B cell (primary cell): Measurements from ENCODE around the gene ADRA2C. TPM values are rescaled to one million over a fixed set of nuclear protein-coding genes. Genes with fewer than 3 reads are reported as not detected.

Experiments used
- ATAC-seq: fragments of 200-7000 bp; cut with Tn5 transposase; one replicate; pipeline ENCODE4 v1.10.0; 2021; ENCODE audit warnings: low read depth, mild to moderate bottlenecking, moderate number of reproducible peaks, moderate library complexity
- CTCF ChIA-PET: fragments of 350-600 bp; sonication (Branson Sonifier 250); formaldehyde crosslinking; loops from one replicate; lab custom pipeline; 2021; ENCODE audit warnings: antibody characterized with exemption, inconsistent platforms; lab: Charles Lee
- POLR2A ChIA-PET: fragments of 350-600 bp; sonication (Branson Sonifier 250); formaldehyde crosslinking; loops from one replicate; lab custom pipeline; 2021; ENCODE audit warnings: antibody characterized with exemption; lab: Charles Lee
- DNase-seq: peaks from one replicate; pipeline ENCODE4 v3.0.0; 2013
- H2AFZ ChIP-seq: 2 replicates; pipeline ENCODE4 v1.6.1; 2012; ENCODE audit warnings: mild to moderate bottlenecking, low read depth, low read length; ENCODE audit not compliant: insufficient read depth, poor library complexity, severe bottlenecking
- H3K27ac ChIP-seq, 2 donors: 1 replicate in 1 of 2; 2 replicates in 1 of 2; pipeline ENCODE4 v1.5.1; 2012 to 2013; ENCODE audit warnings: low read length in 2 of 2, mild to moderate bottlenecking in 2 of 2, moderate library complexity in 1 of 2
- H3K27me3 ChIP-seq, 4 experiments: fragments of 200-600 bp in 1 of 4; sonication (generic) in 1 of 4; replicated peaks in 1 of 4; 1 replicate in 2 of 4; 2 replicates in 2 of 4; pipeline versions ENCODE4 v1.6.1 to v1.7.0; 2013 to 2016; ENCODE audit warnings: low read length in 3 of 4, mild to moderate bottlenecking in 2 of 4, mixed read lengths in 1 of 4, moderate library complexity in 1 of 4; ENCODE audit not compliant: insufficient read depth in 4 of 4, control insufficient read depth in 3 of 4; ENCODE audit errors: control extremely low read depth in 1 of 4
- H3K36me3 ChIP-seq, 2 experiments: replicated peaks in 1 of 2; 1 replicate in 1 of 2; 2 replicates in 1 of 2; pipeline versions ENCODE4 v1.6.1 to v1.7.1; 2013; ENCODE audit warnings: low read length in 1 of 2; ENCODE audit not compliant: insufficient read depth in 2 of 2, control insufficient read depth in 1 of 2; ENCODE audit errors: control extremely low read depth in 1 of 2, extremely low read depth in 1 of 2
- H3K4me1 ChIP-seq, 2 donors: fragments of 200-600 bp in 1 of 2; sonication (generic) in 1 of 2; 1 replicate in 1 of 2; 2 replicates in 1 of 2; pipeline versions ENCODE4 v1.5.1 to v1.6.1; 2013 to 2017; ENCODE audit warnings: low read length in 2 of 2; ENCODE audit not compliant: control insufficient read depth in 2 of 2, insufficient read depth in 2 of 2
- H3K4me2 ChIP-seq: replicated peaks from 2 replicates; pipeline ENCODE3; 2012; ENCODE audit warnings: mild to moderate bottlenecking, low read depth, low read length; ENCODE audit not compliant: poor library complexity, severe bottlenecking
- H3K4me3 ChIP-seq, 5 experiments: fragments of 200-600 bp in 1 of 5; sonication (generic) in 1 of 5; 1 replicate in 3 of 5; 2 replicates in 2 of 5; pipeline versions ENCODE4 v1.5.1 to v1.7.0; 2011 to 2016; ENCODE audit warnings: low read length in 4 of 5, mild to moderate bottlenecking in 4 of 5, low read depth in 2 of 5, control low read depth in 1 of 5, moderate library complexity in 1 of 5; ENCODE audit not compliant: insufficient read depth in 1 of 5; ENCODE audit errors: control extremely low read depth in 1 of 5, extremely low read depth in 1 of 5
- H3K79me2 ChIP-seq: fragments of 200-600 bp; sonication (generic); one replicate; pipeline ENCODE4 v1.6.0; 2016; ENCODE audit warnings: low read length; ENCODE audit not compliant: control insufficient read depth, insufficient read depth
- H3K9ac ChIP-seq: fragments of 200-600 bp; sonication (generic); 2 replicates; pipeline ENCODE4 v1.6.1; 2017; ENCODE audit warnings: mild to moderate bottlenecking, low read length, moderate library complexity
- H3K9me3 ChIP-seq, 3 donors: one replicate each; pipeline versions ENCODE4 v1.6.1 to v1.7.1; 2013; ENCODE audit warnings: low read length in 2 of 3; ENCODE audit not compliant: control insufficient read depth in 2 of 3, insufficient read depth in 1 of 3; ENCODE audit errors: control extremely low read depth in 1 of 3
- H4K20me1 ChIP-seq: 2 replicates; pipeline ENCODE4 v1.6.0; 2012; ENCODE audit warnings: mild to moderate bottlenecking, low read length; ENCODE audit not compliant: insufficient read depth, control insufficient read depth, poor library complexity, severe bottlenecking
- H3K27ac Mint-ChIP-seq: one replicate; pipeline ENCODE4 v1.8.0; 2021; ENCODE audit warnings: mixed read lengths
- H3K27me3 Mint-ChIP-seq: one replicate; pipeline ENCODE4 v1.8.0; 2021; ENCODE audit warnings: mixed read lengths
- H3K4me1 Mint-ChIP-seq: one replicate; pipeline ENCODE4 v1.8.0; 2021; ENCODE audit warnings: mixed read lengths
- H3K4me3 Mint-ChIP-seq: one replicate; pipeline ENCODE4 v1.8.0; 2021; ENCODE audit warnings: mixed read lengths
- H3K9me3 Mint-ChIP-seq: one replicate; pipeline ENCODE4 v1.8.0; 2022; ENCODE audit warnings: mixed read lengths; ENCODE audit not compliant: insufficient read depth
- CTCF ChIP-seq: fragments of 200-600 bp; IDR thresholded peaks from one replicate; pipeline ENCODE4 v1.8.0; 2022; ENCODE audit warnings: antibody characterized with exemption, mild to moderate bottlenecking
- EZH2 ChIP-seq: IDR thresholded peaks from 2 replicates; pipeline ENCODE4 v1.6.1; 2012; ENCODE audit warnings: borderline replicate concordance, low read depth, mild to moderate bottlenecking, moderate library complexity, low read length; ENCODE audit not compliant: insufficient read depth, poor library complexity, severe bottlenecking
- WGBS: methylation state at CpG from one replicate; pipeline ENCODE4 v1.1.5; 2013; ENCODE audit warnings: missing lambda C conversion rate; ENCODE audit not compliant: insufficient coverage; 5-methylcytosine and 5-hydroxymethylcytosine counted together
- intact Hi-C: fragments of 100-400 bp; cut with micrococcal nuclease; formaldehyde crosslinking; loops from one replicate; pipeline ENCODE4 v1.10.0; 2022
- polyA plus RNA-seq: library from polyadenylated mRNA; depleted of rRNA; stranded (reverse); fragments of >200 nt; gene quantifications from 2 replicates; pipeline ENCODE4 v1.2.3, GENCODE V29; 2012
- total RNA-seq, 2 donors: library from RNA; stranded (reverse); fragments of 120-200 nt in 1 of 2; gene quantifications; 1 replicate in 1 of 2; 2 replicates in 1 of 2; pipeline versions ENCODE4 v1.2.3 to v1.2.4, GENCODE V29; 2013 to 2022

The ADRA2C gene
- total and polyA plus RNA-seq, 2 donors (not counting 1 experiment from before 2014, with no cell fraction given): not detected

- H3K9ac ChIP-seq: no peak overlapping the region
- H3K27me3 ChIP-seq: peaks cover 0 to 7% (median 2%) of the 10 kb centered on the region in 4 experiments
- Mint-ChIP-seq H3K4me1 (peaks cover 3% of the 10 kb centered on the region), H3K27ac (no peak overlapping the region), H3K27me3 (peaks cover 54% of the 10 kb centered on the region), H3K4me3 (no peak overlapping the region), H3K9me3 (no peaks in the 10 kb centered on the region)
- CTCF ChIA-PET: no interaction called here
- WGBS: 85% methylated on average over 14 of the region's 23 CpGs
- no peaks in the 10 kb centered on the region for H3K79me2 ChIP-seq
- peaks cover 0 to 26% (median 0%) of the 10 kb centered on the region in 3 donors for H3K9me3 ChIP-seq
- no peak overlapping the region for H3K4me3 ChIP-seq
- intact Hi-C loops: no loop called here
- no peaks in the 10 kb centered on the region for H3K4me1 ChIP-seq
- H3K36me3 ChIP-seq: no peaks in the 10 kb centered on the region
- no peak overlapping the region for H2AFZ ChIP-seq
- POLR2A ChIA-PET: no interaction called here
- H4K20me1 ChIP-seq: no peaks in the 10 kb centered on the region
- DNase-seq: no peak
- no peak for TF ChIP-seq EZH2
- no peak for TF ChIP-seq CTCF
- ATAC-seq: no peak
- H3K4me2 ChIP-seq: no peak overlapping the region
- no peak overlapping the region for H3K27ac ChIP-seq
Measured at GRCh38 chr4:3746701-3747580, 19.2 kb upstream of the ADRA2C start.

- Histone ChIP-seq H3K4me3 (no peak overlapping the region), H2AFZ (no peak overlapping the region), H3K4me1 (no peaks in the 10 kb centered on the region), H3K9ac (no peak overlapping the region), H3K4me2 (no peak overlapping the region), H3K9me3 (peaks cover 0 to 20% (median 0%) of the 10 kb centered on the region in 3 donors), H3K79me2 (no peaks in the 10 kb centered on the region), H4K20me1 (no peaks in the 10 kb centered on the region), H3K36me3 (no peaks in the 10 kb centered on the region), H3K27me3 (peaks cover 0 to 3% (median 2%) of the 10 kb centered on the region in 4 experiments), H3K27ac (no peak overlapping the region)
- ChIA-PET CTCF (no interaction called here), POLR2A (no interaction called here)
- Mint-ChIP-seq H3K4me3 (no peak overlapping the region), H3K4me1 (peaks cover 3% of the 10 kb centered on the region), H3K27ac (no peak overlapping the region), H3K9me3 (no peaks in the 10 kb centered on the region), H3K27me3 (peaks cover 48% of the 10 kb centered on the region)
- intact Hi-C loops: no loop called here
- DNase-seq (no peak), ATAC-seq (no peak)
- TF ChIP-seq CTCF: no peak
- no peak for TF ChIP-seq EZH2
- 19% methylated on average over 16 of the region's 16 CpGs for WGBS
Measured at GRCh38 chr4:3747581-3747904, 18.6 kb upstream of the ADRA2C start.
